HepG2 (cell line): ENCODE data around the gene TOR4A. TPM values are rescaled to one million over a fixed set of nuclear protein-coding genes. Genes with fewer than 3 reads are reported as not detected.

ENCODE experiments used
- ATF5 ChIP-seq: sonication (generic); formaldehyde crosslinking; IDR thresholded peaks from 2 replicates; pipeline ENCODE4 v1.4.0; 2020; ENCODE audit warnings: mild to moderate bottlenecking, low read depth, missing genetic modification reagents
- CSRNP2 ChIP-seq: sonication (generic); formaldehyde crosslinking; conservative IDR thresholded peaks from 2 replicates; pipeline ENCODE4 v1.8.0; 2022; ENCODE audit warnings: low read depth, missing genetic modification reagents
- FOXJ3 ChIP-seq: sonication (generic); formaldehyde crosslinking; IDR thresholded peaks from 2 replicates; pipeline ENCODE4 v1.4.0; 2020; ENCODE audit warnings: missing genetic modification reagents, mild to moderate bottlenecking, borderline replicate concordance
- HBP1 ChIP-seq: IDR thresholded peaks from 2 replicates; pipeline ENCODE4 v1.6.1; 2016; ENCODE audit warnings: low read depth, control low read depth
- HCFC1 ChIP-seq: fragments of 150-350 bp; IDR thresholded peaks from 2 replicates; pipeline ENCODE4 v1.6.1; 2014; ENCODE audit warnings: low read depth, low read length
- HOXA3 ChIP-seq: sonication (generic); formaldehyde crosslinking; IDR thresholded peaks from 2 replicates; pipeline ENCODE4 v1.5.0; 2020; ENCODE audit warnings: missing genetic modification reagents
- KAT2B ChIP-seq: fragments of 150-350 bp; IDR thresholded peaks from 2 replicates; pipeline ENCODE4 v1.6.1; 2014; ENCODE audit warnings: low read depth, low read length, borderline replicate concordance
- KDM3A ChIP-seq: IDR thresholded peaks from 2 replicates; pipeline ENCODE4 v1.6.1; 2018; ENCODE audit warnings: low read depth, missing compliant biosample characterization
- KDM5A ChIP-seq: fragments of 200-600 bp; sonication (generic); IDR thresholded peaks from 2 replicates; pipeline ENCODE4 v1.7.0; 2018; ENCODE audit warnings: antibody characterized with exemption, mild to moderate bottlenecking, low read length, borderline replicate concordance
- MTF1 ChIP-seq: sonication (generic); formaldehyde crosslinking; IDR thresholded peaks from 2 replicates; pipeline ENCODE4 v1.5.0; 2020; ENCODE audit warnings: missing genetic modification reagents
- NFIC ChIP-seq: IDR thresholded peaks from 2 replicates; pipeline ENCODE4 v1.6.1; 2012; ENCODE audit warnings: mild to moderate bottlenecking, low read length, inconsistent platforms
- NFKBIZ ChIP-seq: IDR thresholded peaks from 2 replicates; pipeline ENCODE4 v1.6.1; 2018; ENCODE audit warnings: missing genetic modification reagents, missing compliant biosample characterization
- RFXAP ChIP-seq: sonication (generic); formaldehyde crosslinking; IDR thresholded peaks from 2 replicates; pipeline ENCODE4 v1.4.0; 2020; ENCODE audit warnings: missing genetic modification reagents, borderline replicate concordance
- TCF7 ChIP-seq: sonication (generic); IDR thresholded peaks from 2 replicates; pipeline ENCODE4 v1.6.1; 2016; ENCODE audit warnings: antibody characterized with exemption, low read depth
- U2AF2 ChIP-seq: fragments of 200-400 bp; formaldehyde crosslinking; IDR thresholded peaks from 2 replicates; pipeline ENCODE4 v1.6.1; 2017; ENCODE audit warnings: low read depth, mild to moderate bottlenecking, low read length
- ZNF280D ChIP-seq: sonication (generic); formaldehyde crosslinking; IDR thresholded peaks from 2 replicates; pipeline ENCODE4 v1.5.1; 2020; ENCODE audit warnings: mild to moderate bottlenecking, missing genetic modification reagents
- ZNF446 ChIP-seq: sonication (generic); formaldehyde crosslinking; IDR thresholded peaks from 2 replicates; pipeline ENCODE4 v1.5.0; 2020; ENCODE audit warnings: mild to moderate bottlenecking, missing genetic modification reagents
- ZNF496 ChIP-seq: sonication (generic); formaldehyde crosslinking; IDR thresholded peaks from 2 replicates; pipeline ENCODE4 v1.8.1; 2023; ENCODE audit warnings: mild to moderate bottlenecking, moderate library complexity, missing genetic modification reagents; ENCODE audit not compliant: insufficient replicate concordance
- ZNF569 ChIP-seq: sonication (generic); formaldehyde crosslinking; IDR thresholded peaks from 2 replicates; pipeline ENCODE4 v1.5.0; 2020; ENCODE audit warnings: mild to moderate bottlenecking, missing genetic modification reagents, moderate library complexity, borderline replicate concordance
- ZNF574 ChIP-seq: sonication (generic); formaldehyde crosslinking; IDR thresholded peaks from 2 replicates; pipeline ENCODE4 v1.4.0; 2020; ENCODE audit warnings: missing genetic modification reagents
- polyA plus RNA-seq, 8 experiments: library from polyadenylated mRNA; depleted of rRNA in 3 of 8; stranded (reverse) in 7 of 8; unstranded in 1 of 8; fragments of >200 nt; fragmentation: Illumina TruSeq in 4 of 8; extraction: Trizol in 4 of 8; gene quantifications; 2 replicates each; pipeline versions ENCODE4 v1.2.1 to v1.2.3, GENCODE V29; 2011 to 2016; ENCODE audit warnings: low read depth in 4 of 8, missing spikeins in 1 of 8, mixed read lengths in 1 of 8; ENCODE audit not compliant: insufficient read depth in 1 of 8
- total RNA-seq, 5 experiments: library from RNA; depleted of rRNA; stranded (reverse); fragments of >200 nt; fragmentation: Illumina TruSeq; extraction: Trizol; gene quantifications; 2 replicates each; pipeline ENCODE4 v1.2.3, GENCODE V29; 2016; ENCODE audit warnings: low read depth in 1 of 5

Gene TOR4A
- total and polyA plus RNA-seq, 2 of the 13 experiments (the other 11 are each of a cell fraction or from before 2014, with no cell fraction given) = 11.1 to 14.2 TPM

- TF ChIP-seq ZNF280D (CRISPR knock-in tag) (peak; percentile 80), MTF1 (CRISPR knock-in tag) (no peak), KDM3A (peak; percentile 83), ATF5 (no peak), KAT2B (no peak), HBP1 (CRISPR knock-in tag) (peak; percentile 57; the same call in 1 of the 2 replicates), RFXAP (peak; percentile 53), NFKBIZ (CRISPR knock-in tag) (no peak), ZNF569 (CRISPR knock-in tag) (no peak), HCFC1 (peak; percentile 6; the same call in 1 of the 2 replicates), U2AF2 (no peak), ZNF574 (peak; percentile 64), CSRNP2 (CRISPR knock-in tag) (0 out of 2 replicates have a peak, but pooled peaks have one; percentile 34), HOXA3 (peak; percentile 88), KDM5A (0 out of 2 replicates have a peak, but pooled peaks have one; percentile 7), NFIC (no peak), FOXJ3 (CRISPR knock-in tag) (peak; percentile 60; the same call in 1 of the 2 replicates), ZNF496 (CRISPR knock-in tag) (no peak), TCF7 (no peak), ZNF446 (CRISPR knock-in tag) (peak; percentile 34; the same call in 1 of the 2 replicates)
These were observed 41.1 kb upstream of the TOR4A start (continued) for GRCh38 chr9:137236238-137236935.
